Neural cell (in vitro differentiated cells): ENCODE results near the gene KRT74. TPM values are rescaled to one million over a fixed set of nuclear protein-coding genes. Genes with fewer than 3 reads are reported as not detected.

Experiments used
- H2AFZ ChIP-seq: fragments of 200-600, 300-800 bp; sonication (generic), shearing (Covaris generic); 2 replicates; pipeline ENCODE4 v1.6.0; 2014; ENCODE audit warnings: low read depth, mild to moderate bottlenecking, antibody characterized with exemption, low read length, moderate library complexity
- H3F3A ChIP-seq: fragments of 200-600 bp; shearing (Covaris generic); 2 replicates; pipeline ENCODE4 v1.6.1; 2016; ENCODE audit warnings: mild to moderate bottlenecking, moderate library complexity, mixed read lengths, antibody characterized with exemption, low read length; ENCODE audit not compliant: insufficient read depth, poor library complexity, severe bottlenecking
- H3K27ac ChIP-seq: fragments of 200-600, 300-800 bp; sonication (generic), shearing (Covaris generic); 2 replicates; pipeline ENCODE4 v1.5.1; 2014; ENCODE audit warnings: mild to moderate bottlenecking, low read length, moderate library complexity
- H3K27me3 ChIP-seq: fragments of 300-800, 200-600 bp; sonication (generic), shearing (Covaris generic); 2 replicates; pipeline ENCODE4 v1.6.0; 2014; ENCODE audit warnings: mild to moderate bottlenecking, low read depth, low read length, moderate library complexity; ENCODE audit not compliant: insufficient read depth
- H3K36me3 ChIP-seq: fragments of 300-800, 200-600 bp; sonication (generic), shearing (Covaris generic); 2 replicates; pipeline ENCODE4 v1.5.1; 2014; ENCODE audit warnings: mild to moderate bottlenecking, antibody characterized with exemption, low read length, moderate library complexity; ENCODE audit not compliant: insufficient read depth
- H3K4me2 ChIP-seq: fragments of 300-800, 200-600 bp; sonication (generic), shearing (Covaris generic); 2 replicates; pipeline ENCODE4 v1.6.0; 2014; ENCODE audit warnings: mild to moderate bottlenecking, low read length
- H3K4me3 ChIP-seq: fragments of 300-800, 200-600 bp; sonication (generic), shearing (Covaris generic); 2 replicates; pipeline ENCODE4 v1.5.1; 2014; ENCODE audit warnings: mild to moderate bottlenecking, low read length, moderate library complexity
- H3K79me2 ChIP-seq: fragments of 200-600 bp; shearing (Covaris generic); replicated peaks from 2 replicates; pipeline ENCODE4 v1.6.0; 2014; ENCODE audit warnings: mild to moderate bottlenecking, low read length, moderate library complexity; ENCODE audit not compliant: insufficient read depth
- H3K9ac ChIP-seq: fragments of 300-800, 200-600 bp; sonication (generic), shearing (Covaris generic); 2 replicates; pipeline ENCODE4 v1.6.1; 2016; ENCODE audit warnings: mild to moderate bottlenecking, low read length, mixed read lengths
- H3K9me2 ChIP-seq: fragments of 200-600 bp; shearing (Covaris generic); 2 replicates; pipeline ENCODE4 v1.6.1; 2016; ENCODE audit warnings: mild to moderate bottlenecking, low read length, mixed read lengths; ENCODE audit not compliant: insufficient read depth
- H3K9me3 ChIP-seq: fragments of 200-600, 300-800 bp; sonication (generic), shearing (Covaris generic); 2 replicates; pipeline ENCODE4 v1.6.1; 2016; ENCODE audit warnings: mild to moderate bottlenecking, mixed run types, low read length, moderate library complexity, mixed read lengths
- H4K20me1 ChIP-seq: fragments of 200-600 bp; shearing (Covaris generic); 2 replicates; pipeline ENCODE4 v1.6.1; 2016; ENCODE audit warnings: mild to moderate bottlenecking, mixed run types; ENCODE audit not compliant: insufficient read depth
- CTCF ChIP-seq: fragments of 450-650 bp; IDR thresholded peaks from 2 replicates; pipeline ENCODE4 v1.5.1; 2014; ENCODE audit warnings: antibody characterized with exemption, mild to moderate bottlenecking, moderate library complexity; ENCODE audit not compliant: poor library complexity, severe bottlenecking
- EP300 ChIP-seq: fragments of 450-650 bp; conservative IDR thresholded peaks from 2 replicates; pipeline ENCODE4 v1.6.1; 2014; ENCODE audit warnings: antibody characterized with exemption, mild to moderate bottlenecking, moderate library complexity; ENCODE audit not compliant: poor library complexity, severe bottlenecking
- EZH2 ChIP-seq: fragments of 200-600, 300-800 bp; shearing (Covaris generic), sonication (generic); IDR thresholded peaks from 2 replicates; pipeline ENCODE4 v1.6.1; 2014; ENCODE audit warnings: antibody characterized with exemption, low read length, borderline replicate concordance, mild to moderate bottlenecking; ENCODE audit not compliant: insufficient read depth, poor library complexity, severe bottlenecking
- MXI1 ChIP-seq: fragments of 450-650 bp; conservative IDR thresholded peaks from 2 replicates; pipeline ENCODE4 v1.6.1; 2014; ENCODE audit warnings: antibody characterized with exemption, mild to moderate bottlenecking; ENCODE audit not compliant: poor library complexity, severe bottlenecking
- POLR2AphosphoS5 ChIP-seq: IDR thresholded peaks from 2 replicates; pipeline ENCODE4 v1.6.1; 2012
- RAD21 ChIP-seq: fragments of 450-650 bp; conservative IDR thresholded peaks from 2 replicates; pipeline ENCODE4 v1.6.1; 2014; ENCODE audit warnings: antibody characterized with exemption, mild to moderate bottlenecking, moderate library complexity
- REST ChIP-seq: IDR thresholded peaks from 2 replicates; pipeline ENCODE4 v1.6.1; 2012; ENCODE audit warnings: borderline replicate concordance
- SMC3 ChIP-seq: fragments of 450-650 bp; conservative IDR thresholded peaks from 2 replicates; pipeline ENCODE4 v1.6.1; 2014; ENCODE audit warnings: antibody characterized with exemption, mild to moderate bottlenecking, moderate library complexity; ENCODE audit not compliant: poor library complexity
- TAF1 ChIP-seq: IDR thresholded peaks from 2 replicates; pipeline ENCODE4 v1.6.1; 2012; ENCODE audit warnings: low read depth
- polyA plus RNA-seq: library from polyadenylated mRNA; depleted of rRNA; stranded (reverse); fragments of >200 nt; gene quantifications from 2 replicates; pipeline ENCODE4 v1.2.3, GENCODE V29; 2014

KRT74 gene
- polyA plus RNA-seq, 1 donor from 2014 or later = not detected

GRCh38 chr12:52524898-52525591 is 48.6 kb downstream of the KRT74 start:
- Histone ChIP-seq H3K36me3 (no peaks in the 10 kb centered on the region), H4K20me1 (no peaks in the 10 kb centered on the region), H2AFZ (no peak overlapping the region), H3K9me3 (no peaks in the 10 kb centered on the region), H3F3A (no peaks in the 10 kb centered on the region), H3K27me3 (no peaks in the 10 kb centered on the region), H3K4me3 (no peak overlapping the region), H3K9me2 (no peaks in the 10 kb centered on the region), H3K9ac (no peak overlapping the region), H3K27ac (no peak overlapping the region), H3K79me2 (no peaks in the 10 kb centered on the region), H3K4me2 (no peak overlapping the region)
- no peak for TF ChIP-seq EP300
- no peak for TF ChIP-seq CTCF
- no peak for TF ChIP-seq EZH2
- no peak for TF ChIP-seq TAF1
- TF ChIP-seq RAD21 = no peak
- no peak for TF ChIP-seq POLR2AphosphoS5
- TF ChIP-seq MXI1 = no peak
- TF ChIP-seq SMC3 = no peak
- no peak for TF ChIP-seq REST

- no peaks in the 10 kb centered on the region for H3K79me2 ChIP-seq
- TF ChIP-seq SMC3 (no peak), REST (no peak), TAF1 (no peak), EZH2 (no peak), RAD21 (no peak), POLR2AphosphoS5 (no peak), EP300 (no peak), CTCF (no peak), MXI1 (no peak)
Observed at GRCh38 chr12:52524241-52524897, 49.3 kb downstream of the KRT74 start.

More at GRCh38 chr12:52524241-52524897, 49.3 kb downstream of the KRT74 start:
- H4K20me1 ChIP-seq = no peaks in the 10 kb centered on the region
- H3K27ac ChIP-seq = no peak overlapping the region
- no peak overlapping the region for H3K4me3 ChIP-seq
- H3K9me3 ChIP-seq = no peaks in the 10 kb centered on the region
- no peak overlapping the region for H3K9ac ChIP-seq
- H3F3A ChIP-seq = no peaks in the 10 kb centered on the region
- H3K9me2 ChIP-seq = no peaks in the 10 kb centered on the region
- no peaks in the 10 kb centered on the region for H3K27me3 ChIP-seq
- H2AFZ ChIP-seq = no peak overlapping the region
- H3K4me2 ChIP-seq = no peak overlapping the region
- H3K36me3 ChIP-seq = no peaks in the 10 kb centered on the region
